Measurements from ENCODE around the gene CDH13.
A peak's percentile ranks its signal among the peaks of the same experiment; 100 is the strongest.

DNA sequence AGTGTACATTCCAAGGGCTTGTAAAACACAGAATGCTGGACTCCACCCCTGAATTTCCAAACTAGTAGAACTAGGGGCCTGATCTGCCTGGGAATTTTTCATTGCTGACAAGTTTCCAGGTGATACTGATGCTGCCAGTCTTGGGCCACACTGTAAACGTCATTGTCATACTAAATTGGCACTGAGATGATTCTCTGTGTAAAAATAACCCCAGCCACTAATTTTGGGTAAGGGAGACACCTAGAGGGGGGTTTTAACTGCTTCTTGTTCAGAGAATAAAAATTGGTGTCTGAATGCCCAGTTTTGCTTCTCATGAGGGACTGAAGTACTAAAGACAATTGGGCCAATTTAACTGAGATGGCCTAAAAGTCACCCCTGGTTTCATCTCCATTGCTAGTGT is 5.0 kb upstream of the CDH13 start:
- TF ChIP-seq EZH2 (IDR thresholded peaks at IDR 0.05; ENCODE audit: low read length, missing control alignments) = no peak
- TF ChIP-seq, protein P1, sequence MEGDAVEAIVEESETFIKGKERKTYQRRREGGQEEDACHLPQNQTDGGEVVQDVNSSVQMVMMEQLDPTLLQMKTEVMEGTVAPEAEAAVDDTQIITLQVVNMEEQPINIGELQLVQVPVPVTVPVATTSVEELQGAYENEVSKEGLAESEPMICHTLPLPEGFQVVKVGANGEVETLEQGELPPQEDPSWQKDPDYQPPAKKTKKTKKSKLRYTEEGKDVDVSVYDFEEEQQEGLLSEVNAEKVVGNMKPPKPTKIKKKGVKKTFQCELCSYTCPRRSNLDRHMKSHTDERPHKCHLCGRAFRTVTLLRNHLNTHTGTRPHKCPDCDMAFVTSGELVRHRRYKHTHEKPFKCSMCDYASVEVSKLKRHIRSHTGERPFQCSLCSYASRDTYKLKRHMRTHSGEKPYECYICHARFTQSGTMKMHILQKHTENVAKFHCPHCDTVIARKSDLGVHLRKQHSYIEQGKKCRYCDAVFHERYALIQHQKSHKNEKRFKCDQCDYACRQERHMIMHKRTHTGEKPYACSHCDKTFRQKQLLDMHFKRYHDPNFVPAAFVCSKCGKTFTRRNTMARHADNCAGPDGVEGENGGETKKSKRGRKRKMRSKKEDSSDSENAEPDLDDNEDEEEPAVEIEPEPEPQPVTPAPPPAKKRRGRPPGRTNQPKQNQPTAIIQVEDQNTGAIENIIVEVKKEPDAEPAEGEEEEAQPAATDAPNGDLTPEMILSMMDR (conservative IDR thresholded peaks at IDR 0.05 in 1 of 2, IDR thresholded peaks at IDR 0.05 in 1 of 2; ENCODE audit: low read depth in 1 of 2, low read length in 2 of 2) = peak in 1 of 2 donors; percentile 4

Data from fibroblast of lung (primary cell).